GM21526 (cell line): Measurements from ENCODE around the gene PHACTR3.

ENCODE experiments used
- ATAC-seq: cut with Tn5 transposase; IDR thresholded peaks from one replicate; pipeline ENCODE4 v1.9.1; 2021; ENCODE audit warnings: moderate library complexity; ENCODE audit not compliant: unreplicated experiment, low FRiP score

The PHACTR3 gene

DNA sequence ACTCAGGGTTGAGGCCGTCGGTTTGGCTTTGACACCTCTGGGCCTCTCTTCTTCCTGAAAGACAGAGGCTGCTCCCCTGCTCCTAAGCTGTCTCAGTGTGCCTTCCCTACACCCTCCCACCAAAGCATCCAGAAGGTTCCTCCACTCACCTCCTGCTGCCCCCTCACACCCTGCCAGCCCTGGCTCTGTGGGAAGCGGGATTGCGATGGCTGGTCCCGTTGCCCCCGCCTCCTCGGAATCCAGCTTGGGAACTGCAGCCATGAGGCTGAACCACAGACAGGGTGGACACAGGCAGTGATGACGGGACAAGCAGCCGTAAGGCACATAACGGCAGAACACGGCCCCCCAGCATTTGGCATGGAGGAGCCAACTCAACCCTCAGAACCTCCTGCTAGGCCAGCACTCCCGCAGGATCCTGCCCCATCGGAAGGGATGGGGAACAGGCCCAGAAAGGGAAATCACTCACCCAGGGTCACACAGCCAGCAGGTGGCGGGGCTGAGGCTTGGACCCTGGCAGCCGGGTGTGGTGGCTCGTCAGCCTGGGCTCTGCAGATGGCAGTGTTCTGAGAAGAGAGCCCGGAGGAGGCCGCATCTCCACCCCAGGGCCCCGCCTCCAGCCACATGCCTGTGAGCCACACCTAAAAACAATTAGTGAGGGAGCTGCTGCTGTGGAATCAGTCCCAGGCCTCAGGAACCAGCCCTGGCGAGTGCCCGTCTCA lies 139.6 kb downstream of the PHACTR3 start:
- ATAC-seq = no peak

DNA sequence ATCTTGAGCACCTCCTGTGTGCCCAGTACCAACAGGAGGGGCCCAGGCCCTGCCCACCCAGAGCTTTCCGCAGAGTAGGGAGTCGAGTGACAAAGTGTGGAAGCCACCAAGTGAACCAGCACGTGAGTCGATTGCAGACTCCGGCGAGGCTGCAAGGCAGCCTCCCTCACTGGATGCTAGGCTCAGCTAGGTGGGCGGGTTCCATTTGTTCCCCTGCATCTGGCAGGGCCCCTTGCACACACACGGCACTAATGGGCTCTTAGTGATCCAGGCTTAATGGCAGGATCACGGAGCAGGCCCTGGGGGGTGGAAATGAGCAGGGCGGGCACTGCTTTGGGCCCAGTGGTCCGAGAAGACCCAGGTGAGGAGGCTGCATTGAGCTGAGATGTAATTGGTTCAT lies 140.4 kb downstream of the PHACTR3 start:
- no peak for ATAC-seq

GRCh38 chr20:59745201-59745600 lies 140.9 kb downstream of the PHACTR3 start:
- ATAC-seq = no peak

GRCh38 chr20:59745716-59746115 lies 141.4 kb downstream of the PHACTR3 start:
- no peak for ATAC-seq

DNA sequence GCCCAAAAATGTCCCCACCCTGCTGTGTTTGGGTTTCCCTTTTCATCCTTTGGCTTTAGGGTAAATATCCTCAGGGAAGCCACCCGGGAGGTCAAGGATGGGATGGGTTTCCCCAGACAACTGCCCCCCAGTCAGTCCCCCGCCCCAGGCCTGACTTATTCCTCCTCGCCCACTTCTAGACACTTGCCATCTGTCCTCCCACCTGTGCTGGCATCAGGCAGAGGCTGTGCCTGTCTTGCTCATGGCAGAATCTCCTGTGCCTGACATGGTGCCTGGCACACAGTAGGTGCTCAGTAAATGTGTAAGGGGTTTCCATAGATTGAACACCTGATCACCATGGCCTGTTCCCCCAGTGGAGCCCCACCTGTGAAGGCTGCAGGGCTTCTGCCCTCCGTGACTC lies 141.8 kb downstream of the PHACTR3 start:
- ATAC-seq = no peak

- ATAC-seq = no peak
Observed at GRCh38 chr20:59747671-59748515, 143.6 kb downstream of the PHACTR3 start.

GRCh38 chr20:59748619-59749191 lies 144.4 kb downstream of the PHACTR3 start:
- ATAC-seq = no peak

DNA sequence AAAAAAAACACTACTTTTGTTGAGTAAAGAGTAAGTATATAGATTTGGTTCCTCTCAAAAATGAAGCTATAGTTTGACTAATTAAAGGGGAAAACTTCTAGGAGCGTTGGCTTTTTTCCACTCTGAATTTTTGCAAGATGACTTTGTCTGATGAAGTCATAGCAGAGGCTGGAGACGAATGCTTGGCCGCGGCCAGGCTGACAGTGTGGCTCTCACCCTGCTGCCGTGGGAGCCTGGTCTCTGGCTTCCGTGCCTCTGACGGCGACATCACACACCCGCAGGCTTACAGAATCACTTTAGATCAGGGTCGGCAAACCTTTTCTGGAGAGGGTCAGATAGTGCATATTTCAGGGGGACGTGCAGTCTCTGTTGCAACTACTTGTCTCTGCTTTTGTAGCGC lies 145.0 kb downstream of the PHACTR3 start:
- ATAC-seq = no peak

DNA sequence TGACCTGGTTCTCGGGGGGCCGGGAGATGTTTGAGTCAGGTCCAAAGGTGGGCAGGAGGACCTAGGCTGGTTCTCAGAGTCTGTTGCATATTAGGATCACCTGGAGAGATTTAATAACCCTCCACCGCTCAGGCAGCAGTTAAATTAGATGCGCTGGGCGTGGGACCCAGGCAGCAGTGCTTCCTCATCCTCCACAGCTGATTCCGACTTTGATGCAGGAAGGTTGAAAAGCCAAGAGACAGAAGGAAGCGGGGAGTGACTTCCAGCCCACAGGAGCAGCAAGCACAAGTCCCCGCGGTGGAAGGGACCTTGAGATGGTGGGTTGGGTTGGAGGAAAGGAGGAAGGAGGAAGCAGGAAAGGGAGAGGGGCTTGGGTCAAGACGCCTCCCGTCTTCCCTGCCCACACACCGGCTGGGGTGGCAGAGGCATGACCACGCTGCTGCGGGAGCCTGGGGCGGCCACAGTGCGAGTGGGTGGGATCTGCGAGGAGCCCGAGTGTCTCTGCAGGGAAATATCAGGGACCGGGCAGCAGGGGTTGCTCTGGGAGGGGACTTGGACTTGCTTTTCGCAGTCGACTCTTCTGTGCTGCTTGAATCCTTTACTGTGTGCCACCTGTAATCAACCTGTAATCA lies 146.0 kb downstream of the PHACTR3 start:
- no peak for ATAC-seq

DNA sequence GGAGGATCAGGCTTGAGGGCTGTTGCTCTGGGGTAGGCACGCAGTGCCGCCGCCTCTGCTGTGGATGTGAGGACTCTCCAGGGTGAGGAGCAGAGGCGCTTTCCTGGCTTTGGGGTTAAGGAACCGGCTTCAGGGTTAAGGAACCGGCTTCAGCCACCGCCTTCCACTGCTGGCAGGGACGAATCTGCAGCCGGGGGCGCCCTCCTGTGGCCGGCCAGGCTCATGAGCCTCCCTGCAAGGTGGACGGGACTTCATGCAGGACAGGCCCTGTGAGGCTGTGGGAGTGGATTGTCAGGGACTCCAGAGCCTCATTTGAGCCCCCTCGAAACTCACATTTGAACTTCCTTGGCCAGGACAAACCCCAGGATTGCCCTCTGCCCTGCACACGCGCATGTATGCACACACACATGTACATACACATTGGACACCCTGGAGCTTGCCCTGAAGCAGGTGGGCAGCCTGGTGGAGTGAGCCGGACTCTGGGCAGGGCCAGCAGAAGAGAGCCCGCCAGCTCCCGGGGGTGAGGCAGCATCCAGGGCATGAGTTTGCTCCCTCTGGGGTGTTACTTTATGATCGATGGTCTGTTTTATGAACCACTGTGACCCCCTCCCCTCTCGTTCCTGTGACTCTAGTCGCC lies 146.9 kb downstream of the PHACTR3 start:
- ATAC-seq = peak; percentile 58

GRCh38 chr20:59752101-59752586 lies 147.8 kb downstream of the PHACTR3 start:
- ATAC-seq = peak; percentile 75

DNA sequence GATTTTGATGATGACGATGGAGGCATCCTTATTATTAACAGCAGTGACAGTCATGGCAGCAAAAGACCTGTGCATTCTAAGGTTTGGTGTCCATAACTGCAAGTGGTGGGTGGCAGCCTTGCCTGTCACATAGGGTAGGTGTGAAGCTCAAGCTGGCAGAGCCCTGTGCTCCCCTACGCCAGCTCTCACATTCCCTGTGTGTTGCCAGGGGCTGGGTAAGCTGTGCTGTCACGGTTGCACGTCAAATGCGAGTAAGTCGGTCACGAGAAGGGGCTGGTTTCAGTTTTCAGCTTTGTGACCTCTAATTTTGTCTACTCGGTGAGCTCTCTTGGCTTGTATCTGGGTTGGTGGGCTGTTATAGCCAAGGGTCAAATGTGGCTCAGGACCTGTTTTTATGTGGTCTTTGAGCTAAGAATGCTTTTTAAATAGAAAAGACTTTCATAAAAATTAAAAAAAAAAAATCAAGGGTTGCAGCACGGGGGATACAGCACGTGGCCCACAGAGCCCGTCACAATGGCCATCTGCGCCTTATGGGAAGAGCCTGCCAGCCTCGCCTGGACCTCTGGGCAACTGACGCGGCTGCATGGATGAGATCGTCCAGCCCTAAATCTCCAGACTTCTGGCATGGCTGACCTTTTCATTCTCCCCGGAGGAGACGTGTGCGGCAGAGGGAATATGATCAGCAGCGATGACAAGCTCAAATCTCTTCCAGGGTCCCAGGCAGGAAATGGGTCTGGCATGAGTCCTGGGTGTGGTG lies 148.5 kb downstream of the PHACTR3 start:
- peak; percentile 35 for ATAC-seq

GRCh38 chr20:59753836-59754235 lies 149.5 kb downstream of the PHACTR3 start:
- no peak for ATAC-seq

- ATAC-seq = no peak
Observed at GRCh38 chr20:59754551-59754950, 150.2 kb downstream of the PHACTR3 start.

DNA sequence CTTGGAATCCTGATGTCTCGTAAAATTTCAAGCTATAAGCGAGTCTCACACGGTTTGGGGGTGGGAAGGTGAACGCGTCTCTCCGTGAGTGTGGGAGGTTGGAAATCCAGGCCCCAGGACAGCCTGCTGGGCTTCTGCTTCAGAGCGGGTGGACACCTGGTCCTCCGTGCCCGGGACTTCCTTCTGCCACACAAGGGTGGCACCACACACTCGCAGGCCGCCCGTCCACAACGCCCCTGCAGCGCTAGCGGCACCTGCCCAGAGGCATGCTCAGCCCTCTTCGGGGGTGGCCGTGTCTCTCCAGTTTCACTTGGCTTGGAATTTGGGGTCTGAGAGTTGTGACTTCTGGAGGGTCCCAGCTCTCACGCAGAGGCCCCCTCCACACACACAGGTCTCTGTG lies 151.9 kb downstream of the PHACTR3 start:
- ATAC-seq = no peak

DNA sequence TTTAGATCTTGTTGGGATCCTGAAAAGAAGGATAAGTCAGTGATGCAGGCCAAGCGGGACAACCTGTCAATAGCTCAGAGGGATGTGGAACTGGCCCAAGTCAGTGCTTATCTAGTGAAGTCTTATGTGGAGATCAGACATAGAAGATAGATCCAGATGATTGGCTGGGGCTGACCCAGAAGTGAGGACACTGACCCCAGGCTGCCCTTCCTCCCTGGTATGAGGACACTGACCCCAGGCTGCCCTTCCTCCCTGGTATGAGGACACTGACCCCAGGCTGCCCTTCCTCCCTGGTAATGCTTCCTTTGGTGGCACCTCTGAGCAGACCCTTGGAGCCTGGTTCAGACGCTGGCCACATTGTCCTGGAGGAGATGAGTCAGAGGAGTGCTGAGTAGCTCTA lies 159.7 kb downstream of the PHACTR3 start:
- ATAC-seq = no peak

DNA sequence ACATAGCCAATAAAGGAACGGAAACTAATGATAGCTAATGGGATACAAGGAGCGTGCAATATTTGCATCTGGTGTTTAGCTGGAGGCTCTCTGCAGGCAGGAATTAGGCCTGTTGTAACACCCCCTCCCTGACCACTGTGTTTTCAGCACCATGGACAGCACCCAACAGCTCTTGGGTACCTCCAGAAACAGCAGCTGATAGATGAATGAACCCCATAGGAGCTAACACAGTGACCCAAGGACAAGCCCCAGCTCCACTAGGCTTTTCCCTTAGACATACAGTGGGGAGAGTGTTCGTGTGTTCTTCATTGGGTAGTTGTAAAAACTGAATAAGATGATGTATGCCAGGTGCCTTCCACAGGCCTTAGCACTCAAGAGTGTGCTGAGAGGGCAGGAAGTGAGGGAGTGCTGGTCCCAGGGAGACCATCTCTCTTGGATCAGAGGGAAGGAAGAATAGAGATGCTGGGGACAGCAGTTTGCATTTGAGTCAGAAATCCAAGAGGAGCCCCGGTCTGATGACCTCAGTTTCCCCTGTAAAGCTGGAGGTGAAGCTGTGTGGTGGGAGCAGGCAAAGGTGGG lies 161.3 kb downstream of the PHACTR3 start:
- ATAC-seq = no peak

- ATAC-seq = no peak
Observed at GRCh38 chr20:59767656-59768055, 163.3 kb downstream of the PHACTR3 start.

- ATAC-seq = no peak
Observed at GRCh38 chr20:59770270-59770669, 165.9 kb downstream of the PHACTR3 start.
